ENCODE measurements around the gene PARL.

- TF ChIP-seq CTCF (conservative IDR thresholded peaks at IDR 0.05 in 1 of 2, IDR thresholded peaks at IDR 0.05 in 1 of 2; ENCODE audit: extremely low read depth in 1 of 2, insufficient read depth in 1 of 2, low read depth in 1 of 2, low read length in 2 of 2) (no peak), EZH2 (IDR thresholded peaks at IDR 0.05; ENCODE audit: borderline replicate concordance, low read length) (no peak)
Observed at GRCh38 chr3:183871541-183871940, 13.1 kb downstream of the PARL start.

Data from mammary epithelial cell (primary cell).